ENCODE data around the gene FRRS1.

DNA sequence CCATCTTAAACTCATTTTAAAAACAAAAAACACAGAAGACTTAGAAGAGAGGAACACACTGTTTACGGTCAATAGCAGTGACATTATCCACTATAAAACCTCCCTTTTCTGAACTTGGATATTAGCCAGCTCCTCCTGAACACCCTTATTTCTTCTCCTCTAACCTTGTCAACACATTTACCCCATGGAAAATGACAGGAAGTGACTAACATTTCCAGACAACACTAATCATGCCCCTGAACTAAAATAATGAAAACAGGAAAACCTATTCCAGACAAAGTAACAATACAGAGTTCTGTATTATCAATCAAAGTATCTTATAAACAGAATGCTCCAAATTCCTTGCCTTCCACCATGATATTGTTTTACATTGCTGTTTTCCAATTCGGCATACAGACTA is 75.3 kb downstream of the FRRS1 start:
- TF ChIP-seq CTCF (conservative IDR thresholded peaks at IDR 0.05; ENCODE audit: low read depth, low read length) (no peak), FOS (IDR thresholded peaks at IDR 0.05; ENCODE audit: low read depth, low read length) (no peak), CHD1 (IDR thresholded peaks at IDR 0.05; ENCODE audit: low read depth, low read length) (no peak), SMC3 (IDR thresholded peaks at IDR 0.05; ENCODE audit: low read depth, low read length) (no peak)
- TF ChIP-seq, protein P1, sequence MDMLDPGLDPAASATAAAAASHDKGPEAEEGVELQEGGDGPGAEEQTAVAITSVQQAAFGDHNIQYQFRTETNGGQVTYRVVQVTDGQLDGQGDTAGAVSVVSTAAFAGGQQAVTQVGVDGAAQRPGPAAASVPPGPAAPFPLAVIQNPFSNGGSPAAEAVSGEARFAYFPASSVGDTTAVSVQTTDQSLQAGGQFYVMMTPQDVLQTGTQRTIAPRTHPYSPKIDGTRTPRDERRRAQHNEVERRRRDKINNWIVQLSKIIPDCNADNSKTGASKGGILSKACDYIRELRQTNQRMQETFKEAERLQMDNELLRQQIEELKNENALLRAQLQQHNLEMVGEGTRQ (IDR thresholded peaks at IDR 0.05; ENCODE audit: low read depth, low read length): no peak

All from IMR-90 (cell line).